GM12891 (cell line): ENCODE data around the gene ALK.

ENCODE experiments used
- POLR2A ChIP-seq: IDR thresholded peaks from 2 replicates; pipeline ENCODE4 v1.6.1; 2011; ENCODE audit warnings: low read depth, low read length, control low read depth
- POLR2AphosphoS5 ChIP-seq: IDR thresholded peaks from 2 replicates; pipeline ENCODE4 v1.6.1; 2011; ENCODE audit warnings: low read depth, low read length, control low read depth
- TAF1 ChIP-seq: IDR thresholded peaks from 2 replicates; pipeline ENCODE4 v1.6.1; 2011; ENCODE audit warnings: low read depth, low read length, control low read depth

DNA sequence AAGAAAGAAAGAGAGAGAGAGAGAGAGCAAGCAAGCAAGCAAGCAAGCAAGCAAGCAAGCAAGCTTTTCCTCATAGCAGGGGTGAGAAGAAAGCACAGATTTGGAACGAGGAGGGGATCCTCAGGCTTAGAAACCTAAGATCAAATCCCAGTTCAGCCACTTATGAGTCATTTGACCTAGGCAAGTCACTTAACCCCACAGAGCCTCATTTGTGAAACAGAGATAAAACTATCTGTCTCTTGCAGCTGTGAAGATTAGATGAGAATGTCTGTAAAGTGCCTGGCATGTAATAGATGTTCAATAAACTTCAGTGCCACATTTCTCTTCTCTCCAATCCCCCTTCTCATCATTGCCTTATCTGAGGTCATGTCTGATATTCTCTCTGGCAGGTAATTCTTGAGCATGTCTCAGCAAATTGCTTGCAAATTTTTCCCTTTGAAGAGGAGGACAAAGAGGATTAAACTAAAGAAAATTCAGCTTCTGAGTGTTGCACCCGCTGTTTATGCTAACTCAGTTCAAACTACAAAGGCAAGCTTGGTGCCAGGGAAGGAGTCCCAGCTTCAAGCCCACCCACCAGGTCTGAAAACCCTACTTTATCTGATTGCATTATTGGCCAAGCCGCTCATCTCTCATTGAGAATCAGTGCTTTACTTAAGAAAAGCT is 20.3 kb downstream of the ALK start:
- TF ChIP-seq TAF1 (no peak), POLR2A (no peak), POLR2AphosphoS5 (no peak)
